Liver (tissue), 9 donors: ENCODE results near the gene CHN1. TPM values are rescaled to one million over a fixed set of nuclear protein-coding genes. Genes with fewer than 3 reads are reported as not detected.

Experiments
- DNase-seq: peaks from one replicate; pipeline ENCODE4 v3.0.0-alpha.2; 2017; ENCODE audit warnings: low spot score
- H3K27ac ChIP-seq, 2 donors: one replicate each; pipeline ENCODE4 v1.7.0; 2013; ENCODE audit warnings: inconsistent platforms in 2 of 2, low read length in 2 of 2, control low read depth in 1 of 2, low read depth in 1 of 2, mild to moderate bottlenecking in 1 of 2
- H3K27me3 ChIP-seq, 4 donors: one replicate each; pipeline versions ENCODE4 v1.6.1 to v1.7.0; 2013; ENCODE audit warnings: low read length in 3 of 4, inconsistent platforms in 1 of 4, mild to moderate bottlenecking in 1 of 4, moderate library complexity in 1 of 4; ENCODE audit not compliant: control insufficient read depth in 4 of 4, insufficient read depth in 4 of 4
- H3K36me3 ChIP-seq, 4 donors: one replicate each; pipeline versions ENCODE4 v1.6.1 to v1.7.0; 2013; ENCODE audit warnings: low read length in 3 of 4, mild to moderate bottlenecking in 3 of 4, low read depth in 1 of 4, moderate library complexity in 1 of 4; ENCODE audit not compliant: control insufficient read depth in 4 of 4, insufficient read depth in 3 of 4
- H3K4me1 ChIP-seq, 4 donors: one replicate each; pipeline versions ENCODE4 v1.6.1 to v1.7.0; 2013; ENCODE audit warnings: low read length in 3 of 4, mild to moderate bottlenecking in 3 of 4, moderate library complexity in 1 of 4; ENCODE audit not compliant: control insufficient read depth in 4 of 4, insufficient read depth in 4 of 4
- H3K4me3 ChIP-seq, 3 donors: one replicate each; pipeline versions ENCODE4 v1.6.1 to v1.7.0; 2013; ENCODE audit warnings: low read length in 3 of 3, control low read depth in 1 of 3, low read depth in 1 of 3, mild to moderate bottlenecking in 1 of 3
- H3K9ac ChIP-seq, 2 donors: one replicate each; pipeline ENCODE4 v1.7.0; 2013; ENCODE audit warnings: low read length in 2 of 2, mild to moderate bottlenecking in 2 of 2, moderate library complexity in 2 of 2, control low read depth in 1 of 2, low read depth in 1 of 2
- H3K9me3 ChIP-seq, 4 donors: one replicate each; pipeline versions ENCODE4 v1.6.1 to v1.7.0; 2013; ENCODE audit warnings: low read length in 3 of 4; ENCODE audit not compliant: control insufficient read depth in 4 of 4
- ATF3 ChIP-seq: IDR thresholded peaks from 2 replicates; pipeline ENCODE4 v1.6.1; 2016; ENCODE audit warnings: antibody characterized with exemption
- CTCF ChIP-seq: fragments of 150-350 bp; IDR thresholded peaks from 2 replicates; pipeline ENCODE4 v1.5.1; 2017; ENCODE audit warnings: improper control_type of control experiment, low read depth, low read length; ENCODE audit not compliant: missing input control
- FOXA1 ChIP-seq: IDR thresholded peaks from 2 replicates; pipeline ENCODE4 v1.6.1; 2016; ENCODE audit warnings: antibody characterized with exemption
- FOXA2 ChIP-seq: IDR thresholded peaks from 2 replicates; pipeline ENCODE4 v1.6.1; 2016; ENCODE audit warnings: antibody characterized with exemption
- HNF4A ChIP-seq, 2 donors: conservative IDR thresholded peaks; 2 replicates each; pipeline ENCODE4 v1.6.1; 2016; ENCODE audit warnings: antibody characterized with exemption in 2 of 2, mild to moderate bottlenecking in 2 of 2
- HNF4G ChIP-seq: IDR thresholded peaks from 2 replicates; pipeline ENCODE4 v1.6.1; 2016; ENCODE audit warnings: antibody characterized with exemption
- JUND ChIP-seq, 2 donors: IDR thresholded peaks; 2 replicates each; pipeline ENCODE4 v1.6.1; 2016; ENCODE audit warnings: antibody characterized with exemption in 2 of 2
- MAX ChIP-seq: IDR thresholded peaks from 2 replicates; pipeline ENCODE4 v1.6.1; 2016; ENCODE audit warnings: antibody characterized with exemption
- NR2F2 ChIP-seq: IDR thresholded peaks from 2 replicates; pipeline ENCODE4 v1.6.1; 2016; ENCODE audit warnings: antibody characterized with exemption
- RAD21 ChIP-seq, 2 donors: IDR thresholded peaks; 2 replicates each; pipeline ENCODE4 v1.6.1; 2016; ENCODE audit warnings: antibody characterized with exemption in 2 of 2, mild to moderate bottlenecking in 2 of 2
- REST ChIP-seq: IDR thresholded peaks from 2 replicates; pipeline ENCODE4 v1.6.1; 2016; ENCODE audit warnings: antibody characterized with exemption, mild to moderate bottlenecking
- RXRA ChIP-seq, 2 donors: IDR thresholded peaks; 2 replicates each; pipeline ENCODE4 v1.6.1; 2017 to 2018; ENCODE audit warnings: antibody characterized with exemption in 2 of 2, mild to moderate bottlenecking in 1 of 2
- SP1 ChIP-seq: IDR thresholded peaks from 2 replicates; pipeline ENCODE4 v1.6.1; 2018; ENCODE audit warnings: antibody characterized with exemption, mild to moderate bottlenecking
- TAF1 ChIP-seq: conservative IDR thresholded peaks from 2 replicates; pipeline ENCODE4 v1.6.1; 2016; ENCODE audit warnings: antibody characterized with exemption, mild to moderate bottlenecking
- ZBTB33 ChIP-seq: IDR thresholded peaks from 2 replicates; pipeline ENCODE4 v1.6.1; 2016; ENCODE audit warnings: antibody characterized with exemption
- WGBS: extraction: QIAGEN DNeasy Blood & Tissue Kit; methylation state at CpG from one replicate; pipeline ENCODE4 v1.1.7; 2013; 5-methylcytosine and 5-hydroxymethylcytosine counted together
- polyA plus RNA-seq, 2 donors: library from polyadenylated mRNA; stranded (reverse) in 1 of 2; unstranded in 1 of 2; fragments of 200-250 nt in 1 of 2; fragments of >200 nt in 1 of 2; fragmentation: Nextera tagmentation in 1 of 2; extraction: Ambion mirVana in 1 of 2; gene quantifications; one replicate each; pipeline versions ENCODE4 v1.2.1 to v1.2.3, GENCODE V29; 2013 to 2015
- total RNA-seq, 2 donors: library from RNA; depleted of rRNA; stranded (reverse); fragments of >200 nt; gene quantifications; one replicate each; pipeline ENCODE4 v1.2.3, GENCODE V29; 2014
- donor health status: healthy.
- donor health status: healthy.
- donor health status: healthy.
- donor health status: healthy.
- donor health status: healthy.

The CHN1 gene
- total and polyA plus RNA-seq, 4 donors, result 0.66 to 1.6 (median 1.1) TPM

- Histone ChIP-seq H3K36me3 (no peaks in the 10 kb centered on the region), H3K4me1 (no peaks in the 10 kb centered on the region), H3K27me3 (no peaks in the 10 kb centered on the region), H3K27ac (no peak overlapping the region), H3K4me3 (no peak overlapping the region), H3K9me3 (no peaks in the 10 kb centered on the region), H3K9ac (no peak overlapping the region)
- no peak for DNase-seq
- 92% methylated on average over 3 of the region's 3 CpGs for WGBS
- no peak for TF ChIP-seq RAD21 (IDR thresholded peaks at IDR 0.05)
- TF ChIP-seq FOXA1, result no peak
- TF ChIP-seq NR2F2, result no peak
- no peak for TF ChIP-seq JUND (IDR thresholded peaks at IDR 0.05)
- no peak for TF ChIP-seq RXRA (IDR thresholded peaks at IDR 0.05)
- no peak for TF ChIP-seq HNF4A (conservative IDR thresholded peaks at IDR 0.05)
- no peak for TF ChIP-seq REST
- TF ChIP-seq MAX, result no peak
- no peak for TF ChIP-seq ZBTB33
- TF ChIP-seq HNF4G, result no peak
- TF ChIP-seq CTCF, result no peak
- TF ChIP-seq FOXA2, result no peak
- no peak for TF ChIP-seq TAF1
- no peak for TF ChIP-seq ATF3
- TF ChIP-seq SP1, result no peak
Measured at GRCh38 chr2:174925046-174925784, 80.0 kb downstream of the CHN1 start.
